Measurements from ENCODE around the gene ROR1. TPM values are rescaled to one million over a fixed set of nuclear protein-coding genes. Genes with fewer than 3 reads are reported as not detected.

Gene ROR1
- total and polyA plus RNA-seq, 9 of the 15 experiments (the other 6 are each of a cell fraction or from before 2014, with no cell fraction given) = 0.02 TPM; not detected in 8

DNA sequence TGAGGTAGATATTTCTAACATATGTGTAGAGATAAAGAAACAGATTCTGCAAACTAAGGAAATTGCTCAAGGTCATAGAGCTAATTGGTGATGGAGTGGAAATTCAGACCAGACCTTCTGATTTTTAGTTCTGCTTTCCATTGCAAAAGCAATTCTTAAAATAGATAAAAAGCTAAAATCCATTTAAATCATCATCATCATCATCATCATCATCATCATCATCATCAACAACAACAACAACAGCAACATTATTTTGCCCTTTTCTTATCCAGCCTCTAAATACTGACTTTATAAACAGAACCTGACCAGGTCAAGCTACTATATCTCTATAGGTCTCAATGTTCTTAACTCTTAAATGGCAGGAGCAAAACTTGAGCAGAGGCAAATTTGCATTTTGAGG, 14.0 kb upstream of the ROR1 start (continued):
- TF ChIP-seq, protein P1, sequence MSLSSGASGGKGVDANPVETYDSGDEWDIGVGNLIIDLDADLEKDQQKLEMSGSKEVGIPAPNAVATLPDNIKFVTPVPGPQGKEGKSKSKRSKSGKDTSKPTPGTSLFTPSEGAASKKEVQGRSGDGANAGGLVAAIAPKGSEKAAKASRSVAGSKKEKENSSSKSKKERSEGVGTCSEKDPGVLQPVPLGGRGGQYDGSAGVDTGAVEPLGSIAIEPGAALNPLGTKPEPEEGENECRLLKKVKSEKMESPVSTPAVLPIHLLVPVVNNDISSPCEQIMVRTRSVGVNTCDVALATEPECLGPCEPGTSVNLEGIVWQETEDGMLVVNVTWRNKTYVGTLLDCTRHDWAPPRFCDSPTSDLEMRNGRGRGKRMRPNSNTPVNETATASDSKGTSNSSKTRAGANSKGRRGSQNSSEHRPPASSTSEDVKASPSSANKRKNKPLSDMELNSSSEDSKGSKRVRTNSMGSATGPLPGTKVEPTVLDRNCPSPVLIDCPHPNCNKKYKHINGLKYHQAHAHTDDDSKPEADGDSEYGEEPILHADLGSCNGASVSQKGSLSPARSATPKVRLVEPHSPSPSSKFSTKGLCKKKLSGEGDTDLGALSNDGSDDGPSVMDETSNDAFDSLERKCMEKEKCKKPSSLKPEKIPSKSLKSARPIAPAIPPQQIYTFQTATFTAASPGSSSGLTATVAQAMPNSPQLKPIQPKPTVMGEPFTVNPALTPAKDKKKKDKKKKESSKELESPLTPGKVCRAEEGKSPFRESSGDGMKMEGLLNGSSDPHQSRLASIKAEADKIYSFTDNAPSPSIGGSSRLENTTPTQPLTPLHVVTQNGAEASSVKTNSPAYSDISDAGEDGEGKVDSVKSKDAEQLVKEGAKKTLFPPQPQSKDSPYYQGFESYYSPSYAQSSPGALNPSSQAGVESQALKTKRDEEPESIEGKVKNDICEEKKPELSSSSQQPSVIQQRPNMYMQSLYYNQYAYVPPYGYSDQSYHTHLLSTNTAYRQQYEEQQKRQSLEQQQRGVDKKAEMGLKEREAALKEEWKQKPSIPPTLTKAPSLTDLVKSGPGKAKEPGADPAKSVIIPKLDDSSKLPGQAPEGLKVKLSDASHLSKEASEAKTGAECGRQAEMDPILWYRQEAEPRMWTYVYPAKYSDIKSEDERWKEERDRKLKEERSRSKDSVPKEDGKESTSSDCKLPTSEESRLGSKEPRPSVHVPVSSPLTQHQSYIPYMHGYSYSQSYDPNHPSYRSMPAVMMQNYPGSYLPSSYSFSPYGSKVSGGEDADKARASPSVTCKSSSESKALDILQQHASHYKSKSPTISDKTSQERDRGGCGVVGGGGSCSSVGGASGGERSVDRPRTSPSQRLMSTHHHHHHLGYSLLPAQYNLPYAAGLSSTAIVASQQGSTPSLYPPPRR (CRISPR knock-in tag; IDR thresholded peaks at IDR 0.05; ENCODE audit: borderline replicate concordance) = no peak
- TF ChIP-seq, protein P2, sequence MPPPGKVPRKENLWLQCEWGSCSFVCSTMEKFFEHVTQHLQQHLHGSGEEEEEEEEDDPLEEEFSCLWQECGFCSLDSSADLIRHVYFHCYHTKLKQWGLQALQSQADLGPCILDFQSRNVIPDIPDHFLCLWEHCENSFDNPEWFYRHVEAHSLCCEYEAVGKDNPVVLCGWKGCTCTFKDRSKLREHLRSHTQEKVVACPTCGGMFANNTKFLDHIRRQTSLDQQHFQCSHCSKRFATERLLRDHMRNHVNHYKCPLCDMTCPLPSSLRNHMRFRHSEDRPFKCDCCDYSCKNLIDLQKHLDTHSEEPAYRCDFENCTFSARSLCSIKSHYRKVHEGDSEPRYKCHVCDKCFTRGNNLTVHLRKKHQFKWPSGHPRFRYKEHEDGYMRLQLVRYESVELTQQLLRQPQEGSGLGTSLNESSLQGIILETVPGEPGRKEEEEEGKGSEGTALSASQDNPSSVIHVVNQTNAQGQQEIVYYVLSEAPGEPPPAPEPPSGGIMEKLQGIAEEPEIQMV (tag; conservative IDR thresholded peaks at IDR 0.05; ENCODE audit: low read depth) = no peak
- no peak for TF ChIP-seq BRD9 (IDR thresholded peaks at IDR 0.05; ENCODE audit: low read depth, partially characterized antibody)
- TF ChIP-seq FOS (IDR thresholded peaks at IDR 0.05; ENCODE audit: extremely low read depth, insufficient read length) = no peak
